RWPE2 (cell line): ENCODE results near the gene PLEKHA5.

Source experiments
- ATAC-seq: fragments of 200-7000 bp; cut with Tn5 transposase; 3 replicates; pipeline ENCODE4 v1.9.1; 2021; ENCODE audit warnings: low read depth
- DNase-seq: peaks from one replicate; pipeline ENCODE4 v3.0.0-alpha.2; 2020; ENCODE audit warnings: low spot score
- H3K27ac ChIP-seq: fragments of 450-650 bp; 2 replicates; pipeline ENCODE4 v1.5.1; 2017; ENCODE audit warnings: mild to moderate bottlenecking; ENCODE audit not compliant: poor library complexity, severe bottlenecking
- H3K27me3 ChIP-seq: fragments of 250-450 bp; sonication (Bioruptor Pico); 2 replicates; pipeline ENCODE4 v1.5.1; 2021; ENCODE audit warnings: mild to moderate bottlenecking, moderate library complexity; ENCODE audit not compliant: insufficient read depth, poor library complexity, severe bottlenecking
- H3K36me3 ChIP-seq: fragments of 250-450 bp; sonication (Bioruptor Pico); 2 replicates; pipeline ENCODE4 v1.5.1; 2020; ENCODE audit warnings: low read depth, mild to moderate bottlenecking, moderate library complexity
- H3K4me1 ChIP-seq: fragments of 250-450 bp; sonication (Bioruptor Pico); 2 replicates; pipeline ENCODE4 v1.5.1; 2021; ENCODE audit warnings: mild to moderate bottlenecking, moderate library complexity; ENCODE audit not compliant: insufficient read depth, poor library complexity, severe bottlenecking
- H3K4me3 ChIP-seq: fragments of 250-450 bp; sonication (Bioruptor Pico); 2 replicates; pipeline ENCODE4 v1.5.1; 2021; ENCODE audit warnings: mild to moderate bottlenecking, moderate library complexity; ENCODE audit not compliant: severe bottlenecking
- H3K9me3 ChIP-seq: fragments of 250-450 bp; sonication (Bioruptor Pico); 2 replicates; pipeline ENCODE4 v1.5.1; 2021; ENCODE audit warnings: mild to moderate bottlenecking, moderate library complexity; ENCODE audit not compliant: severe bottlenecking
- TF ChIP-seq, protein P1 (sequence below): fragments of 450-650 bp; IDR thresholded peaks from one replicate; pipeline ENCODE4 v1.5.1; 2017; ENCODE audit warnings: mild to moderate bottlenecking, moderate library complexity; ENCODE audit not compliant: poor library complexity, severe bottlenecking

PLEKHA5 gene

DNA sequence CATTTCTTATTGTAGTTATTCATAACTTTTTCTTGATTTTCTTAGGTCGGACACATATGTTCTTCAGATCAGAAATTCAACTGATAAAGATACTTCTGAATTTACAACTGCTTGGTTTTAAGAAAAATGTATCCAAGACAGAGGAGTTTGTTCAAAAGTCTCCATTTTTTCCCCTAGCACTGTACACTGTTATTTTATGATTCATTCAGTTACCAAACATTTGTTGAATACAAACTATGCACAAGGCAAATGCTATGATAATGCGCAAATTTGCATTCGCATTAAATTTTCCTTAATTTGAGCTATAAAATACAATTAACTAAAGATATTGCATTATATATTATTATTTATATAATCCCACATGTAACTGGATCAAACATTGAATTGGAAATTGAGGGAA, 10.1 kb upstream of the PLEKHA5 start:
- Histone ChIP-seq H3K4me1 (no peaks in the 10 kb centered on the region), H3K9me3 (no peaks in the 10 kb centered on the region), H3K27me3 (no peaks in the 10 kb centered on the region), H3K27ac (no peak overlapping the region), H3K36me3 (no peaks in the 10 kb centered on the region), H3K4me3 (no peak overlapping the region)
- TF ChIP-seq, protein P1, sequence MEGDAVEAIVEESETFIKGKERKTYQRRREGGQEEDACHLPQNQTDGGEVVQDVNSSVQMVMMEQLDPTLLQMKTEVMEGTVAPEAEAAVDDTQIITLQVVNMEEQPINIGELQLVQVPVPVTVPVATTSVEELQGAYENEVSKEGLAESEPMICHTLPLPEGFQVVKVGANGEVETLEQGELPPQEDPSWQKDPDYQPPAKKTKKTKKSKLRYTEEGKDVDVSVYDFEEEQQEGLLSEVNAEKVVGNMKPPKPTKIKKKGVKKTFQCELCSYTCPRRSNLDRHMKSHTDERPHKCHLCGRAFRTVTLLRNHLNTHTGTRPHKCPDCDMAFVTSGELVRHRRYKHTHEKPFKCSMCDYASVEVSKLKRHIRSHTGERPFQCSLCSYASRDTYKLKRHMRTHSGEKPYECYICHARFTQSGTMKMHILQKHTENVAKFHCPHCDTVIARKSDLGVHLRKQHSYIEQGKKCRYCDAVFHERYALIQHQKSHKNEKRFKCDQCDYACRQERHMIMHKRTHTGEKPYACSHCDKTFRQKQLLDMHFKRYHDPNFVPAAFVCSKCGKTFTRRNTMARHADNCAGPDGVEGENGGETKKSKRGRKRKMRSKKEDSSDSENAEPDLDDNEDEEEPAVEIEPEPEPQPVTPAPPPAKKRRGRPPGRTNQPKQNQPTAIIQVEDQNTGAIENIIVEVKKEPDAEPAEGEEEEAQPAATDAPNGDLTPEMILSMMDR = no peak
- ATAC-seq (no peak), DNase-seq (no peak)

DNA sequence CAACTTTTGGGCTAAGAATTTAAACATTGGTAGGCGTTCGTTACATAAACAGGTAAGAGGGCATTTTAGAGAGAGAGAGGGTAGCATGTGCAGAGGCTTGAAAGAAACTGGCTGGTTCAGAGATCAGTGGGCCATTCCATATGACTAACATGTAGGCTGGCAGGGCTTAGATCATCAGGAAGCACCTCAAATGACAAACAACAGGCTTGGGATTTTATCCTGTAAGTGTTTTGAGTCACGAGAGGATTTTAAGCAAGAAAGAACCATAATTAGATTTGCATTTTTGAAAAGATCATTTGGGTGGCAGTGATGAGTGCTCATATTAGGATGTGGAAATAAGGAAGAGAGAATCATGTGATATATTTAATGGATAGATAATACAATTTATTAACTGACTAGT, 8.7 kb upstream of the PLEKHA5 start:
- ATAC-seq = no peak
- H3K36me3 ChIP-seq = no peaks in the 10 kb centered on the region
- no peaks in the 10 kb centered on the region for H3K9me3 ChIP-seq
- no peak overlapping the region for H3K27ac ChIP-seq
- no peaks in the 10 kb centered on the region for H3K4me1 ChIP-seq
- TF ChIP-seq, protein P1 = no peak
- H3K4me3 ChIP-seq = no peak overlapping the region
- no peak for DNase-seq
- H3K27me3 ChIP-seq = no peaks in the 10 kb centered on the region

DNA sequence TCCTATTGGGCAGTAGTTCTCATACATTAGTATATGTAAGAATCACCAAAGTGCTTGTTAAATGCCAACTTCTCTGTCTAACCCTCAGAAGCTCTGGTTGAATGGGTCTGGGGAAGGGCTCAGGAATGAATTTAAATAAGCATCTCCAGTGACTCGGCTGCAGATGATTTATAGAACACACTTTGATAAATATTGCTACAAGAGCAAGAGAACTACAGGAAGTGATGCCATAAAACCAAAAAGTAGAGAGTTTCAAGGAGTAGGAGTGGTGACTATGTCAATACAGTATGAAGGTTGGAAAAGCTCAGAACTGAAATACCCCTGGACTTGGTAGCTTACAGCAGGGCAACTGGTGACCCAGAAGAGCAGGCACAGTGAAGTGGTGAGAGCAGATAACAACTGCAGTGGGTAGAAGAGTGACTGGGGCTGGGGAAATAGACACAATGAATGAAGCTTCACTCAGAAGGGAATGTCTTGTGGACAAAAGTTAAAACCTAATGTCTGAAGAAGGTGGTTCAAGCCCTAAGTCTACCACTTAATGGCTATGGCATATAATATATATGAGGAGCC, 8.0 kb upstream of the PLEKHA5 start:
- Histone ChIP-seq H3K27me3 (no peaks in the 10 kb centered on the region), H3K36me3 (no peaks in the 10 kb centered on the region), H3K4me1 (no peaks in the 10 kb centered on the region), H3K27ac (no peak overlapping the region), H3K9me3 (no peaks in the 10 kb centered on the region), H3K4me3 (no peak overlapping the region)
- no peak for ATAC-seq
- DNase-seq = no peak
- TF ChIP-seq, protein P1 = no peak

DNA sequence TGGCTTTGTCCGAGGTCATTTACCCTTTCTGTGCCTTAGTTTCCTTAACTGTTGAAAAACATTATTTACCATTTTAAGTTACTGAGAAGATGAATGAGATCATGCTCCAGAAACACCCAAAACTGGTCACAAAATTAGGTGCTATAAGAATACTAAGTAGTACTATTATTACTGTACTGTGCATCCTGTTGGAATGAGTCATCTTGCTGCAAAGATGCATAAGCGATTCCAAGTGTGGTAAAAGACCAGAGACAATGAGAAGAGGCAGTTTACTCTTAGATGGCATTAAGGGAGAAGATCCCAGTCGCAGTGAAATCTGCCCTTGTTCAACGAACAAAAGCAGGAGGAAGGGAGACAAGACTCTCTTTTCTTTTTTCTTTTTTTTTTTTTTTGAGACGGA, 4.2 kb upstream of the PLEKHA5 start:
- Histone ChIP-seq H3K36me3 (no peaks in the 10 kb centered on the region), H3K4me3 (no peak overlapping the region), H3K9me3 (no peaks in the 10 kb centered on the region), H3K4me1 (no peaks in the 10 kb centered on the region), H3K27ac (no peak overlapping the region), H3K27me3 (no peaks in the 10 kb centered on the region)
- TF ChIP-seq, protein P1 = no peak
- no peak for DNase-seq
- ATAC-seq = no peak

DNA sequence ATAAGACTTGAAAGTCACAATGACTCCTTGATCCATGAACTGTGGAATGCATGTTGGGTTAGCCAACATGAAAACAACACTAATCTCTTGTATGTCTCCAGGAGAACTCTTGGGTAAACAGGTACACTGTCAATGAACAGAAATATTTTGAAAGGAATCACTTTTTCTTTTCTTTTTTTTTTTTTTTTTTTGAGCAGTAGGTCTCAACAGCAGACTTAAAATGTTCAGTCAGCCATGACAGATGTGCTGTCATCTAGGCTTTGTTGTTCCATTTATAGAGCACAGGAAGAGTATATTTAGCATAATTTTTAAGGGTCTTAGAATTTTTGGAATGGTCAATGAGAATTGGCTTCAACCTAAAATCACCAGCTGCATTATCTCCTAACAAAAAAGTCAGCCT, 2.3 kb upstream of the PLEKHA5 start:
- H3K9me3 ChIP-seq = no peaks in the 10 kb centered on the region
- H3K27me3 ChIP-seq = no peaks in the 10 kb centered on the region
- ATAC-seq = no peak
- no peaks in the 10 kb centered on the region for H3K36me3 ChIP-seq
- DNase-seq = no peak
- H3K4me1 ChIP-seq = no peaks in the 10 kb centered on the region
- H3K27ac ChIP-seq = no peak overlapping the region
- H3K4me3 ChIP-seq = no peak overlapping the region
- TF ChIP-seq, protein P1 = no peak
